ENCODE measurements around the gene COLEC12.
"Not testable (repeated sequence)": the region's sequence is repeated elsewhere in the genome, so short reads cannot be mapped to it uniquely, and the experiment has no call there.

COLEC12 gene

GRCh38 chr18:326846-327245 is 173.7 kb downstream of the COLEC12 start:
- no peak for DNase-seq (ENCODE audit: low read depth in 2 of 2)

- DNase-seq (ENCODE audit: low read depth in 2 of 2) = no peak
Measured at GRCh38 chr18:323253-323622, 177.3 kb downstream of the COLEC12 start.

- DNase-seq (ENCODE audit: low read depth in 2 of 2) = no peak
Measured at GRCh38 chr18:321865-322467, 178.5 kb downstream of the COLEC12 start.

- DNase-seq (ENCODE audit: low read depth in 2 of 2) = no peak
Measured at GRCh38 chr18:320155-320554, 180.3 kb downstream of the COLEC12 start.

GRCh38 chr18:319720-320119 is 180.8 kb downstream of the COLEC12 start:
- DNase-seq (ENCODE audit: low read depth in 2 of 2) = no peak

- no peak for DNase-seq (ENCODE audit: low read depth in 2 of 2)
Measured at GRCh38 chr18:318791-319291, 181.7 kb downstream of the COLEC12 start.

- DNase-seq (ENCODE audit: low read depth in 2 of 2) = no peak
Measured at GRCh38 chr18:317618-318017, 182.9 kb downstream of the COLEC12 start.

- DNase-seq (ENCODE audit: low read depth in 2 of 2) = no peak
Measured at GRCh38 chr18:316393-316792, 184.1 kb downstream of the COLEC12 start.

GRCh38 chr18:313931-314330 is 186.6 kb downstream of the COLEC12 start:
- no peak for DNase-seq (ENCODE audit: low read depth in 2 of 2)

GRCh38 chr18:312415-312814 is 188.1 kb downstream of the COLEC12 start:
- no peak for DNase-seq (ENCODE audit: low read depth in 2 of 2)

GRCh38 chr18:310042-310441 is 190.5 kb downstream of the COLEC12 start:
- no peak for DNase-seq (ENCODE audit: low read depth in 2 of 2)

- DNase-seq (ENCODE audit: low read depth in 2 of 2) = not testable (repeated sequence)
Measured at GRCh38 chr18:308086-308485, 192.4 kb downstream of the COLEC12 start.

GRCh38 chr18:306608-307255 is 193.8 kb downstream of the COLEC12 start:
- DNase-seq (ENCODE audit: low read depth in 2 of 2) = no peak

- no peak for DNase-seq (ENCODE audit: low read depth in 2 of 2)
Measured at GRCh38 chr18:305003-305501, 195.4 kb downstream of the COLEC12 start.

GRCh38 chr18:303607-304006 is 196.9 kb downstream of the COLEC12 start:
- no peak for DNase-seq (ENCODE audit: low read depth in 2 of 2)

GRCh38 chr18:303011-303410 is 197.5 kb downstream of the COLEC12 start:
- DNase-seq (ENCODE audit: low read depth in 2 of 2) = no peak

- DNase-seq (ENCODE audit: low read depth in 2 of 2) = no peak
Measured at GRCh38 chr18:302097-302496, 198.4 kb downstream of the COLEC12 start.

- DNase-seq (ENCODE audit: low read depth in 2 of 2) = no peak
Measured at GRCh38 chr18:297936-298335, 202.6 kb downstream of the COLEC12 start.

- no peak for DNase-seq (ENCODE audit: low read depth in 2 of 2)
Measured at GRCh38 chr18:295756-296490, 204.6 kb downstream of the COLEC12 start.

GRCh38 chr18:294566-294965 is 205.9 kb downstream of the COLEC12 start:
- no peak for DNase-seq (ENCODE audit: low read depth in 2 of 2)

GRCh38 chr18:293536-293935 is 207.0 kb downstream of the COLEC12 start:
- DNase-seq (ENCODE audit: low read depth in 2 of 2) = no peak

- no peak for DNase-seq (ENCODE audit: low read depth in 2 of 2)
Measured at GRCh38 chr18:292271-292670, 208.2 kb downstream of the COLEC12 start.

- DNase-seq (ENCODE audit: low read depth in 2 of 2) = not testable (repeated sequence)
Measured at GRCh38 chr18:289970-290369, 210.5 kb downstream of the COLEC12 start.

Data from stimulated activated CD8-positive, alpha-beta memory T cell treated with anti-CD3 and anti-CD28 coated beads, Interleukin-15, amount 100 ng/mL, for 4 hours (primary cell).